Activated naive CD8-positive, alpha-beta T cell treated with anti-CD3 and anti-CD28 coated beads for 36 hours (primary cell): Measurements from ENCODE around the gene UCK2. TPM values are rescaled to one million over a fixed set of nuclear protein-coding genes. Genes with fewer than 3 reads are reported as not detected.
"Not testable (repeated sequence)": the region's sequence is repeated elsewhere in the genome, so short reads cannot be mapped to it uniquely, and the experiment has no call there.

Experiments used
- DNase-seq: peaks from one replicate; pipeline ENCODE4 v3.0.0; 2021
- H3K27ac Mint-ChIP-seq: one replicate; pipeline ENCODE4 v1.8.0; 2022; ENCODE audit warnings: mild to moderate bottlenecking, moderate library complexity, mixed read lengths
- H3K27me3 Mint-ChIP-seq: one replicate; pipeline ENCODE4 v1.8.0; 2022; ENCODE audit warnings: mild to moderate bottlenecking, mixed read lengths
- H3K36me3 Mint-ChIP-seq: one replicate; pipeline ENCODE4 v1.8.0; 2021; ENCODE audit warnings: mild to moderate bottlenecking, mixed read lengths
- H3K4me1 Mint-ChIP-seq: one replicate; pipeline ENCODE4 v1.8.0; 2021; ENCODE audit warnings: mixed read lengths
- H3K4me3 Mint-ChIP-seq: one replicate; pipeline ENCODE4 v1.8.0; 2022; ENCODE audit warnings: mild to moderate bottlenecking, moderate library complexity, mixed read lengths
- H3K9me3 Mint-ChIP-seq: one replicate; pipeline ENCODE4 v1.8.0; 2022; ENCODE audit warnings: mixed read lengths
- total RNA-seq, 2 experiments: library from RNA; stranded (reverse); gene quantifications; one replicate each; pipeline ENCODE4 v1.2.3, GENCODE V29; 2021

UCK2 gene
- total RNA-seq, result 10 to 100 TPM; 88.6 to 92.2 TPM

GRCh38 chr1:165827268-165828102 lies at the start of gene UCK2:
Gene UCK2, plus strand, starts transcription at chr1:165827614. Its CDS starts 220 bp downstream, at chr1:165827834.
- Mint-ChIP-seq H3K36me3 (peaks cover 29% of the 10 kb centered on the region), H3K4me3 (peak within 1 kb of the TSS; percentile 95)

GRCh38 chr1:165778197-165778596 lies 49.2 kb upstream of the UCK2 start:
- DNase-seq, H3K4me3 Mint-ChIP-seq, H3K27ac Mint-ChIP-seq, H3K9me3 Mint-ChIP-seq, H3K36me3 Mint-ChIP-seq, H3K27me3 Mint-ChIP-seq, H3K4me1 Mint-ChIP-seq: not testable (repeated sequence)

More at GRCh38 chr1:165827268-165828102, at the start of gene UCK2:
- Mint-ChIP-seq H3K27me3 (no peaks in the 10 kb centered on the region), H3K9me3 (peaks cover 1% of the 10 kb centered on the region), H3K27ac (peak within 1 kb of the TSS; percentile 95), H3K4me1 (peaks cover 16% of the 10 kb centered on the region)
- peak; percentile 86 for DNase-seq

- not testable (repeated sequence) for H3K36me3 Mint-ChIP-seq, DNase-seq, H3K9me3 Mint-ChIP-seq, H3K4me1 Mint-ChIP-seq, H3K4me3 Mint-ChIP-seq, H3K27me3 Mint-ChIP-seq, H3K27ac Mint-ChIP-seq
These were observed 43.9 kb upstream of the UCK2 start for GRCh38 chr1:165783519-165783918.

GRCh38 chr1:165787741-165788140 lies 39.7 kb upstream of the UCK2 start:
- no peak for DNase-seq
- Mint-ChIP-seq H3K27ac (no peak overlapping the region), H3K36me3 (peaks cover 5% of the 10 kb centered on the region), H3K4me1 (no peaks in the 10 kb centered on the region), H3K9me3 (peaks cover 3% of the 10 kb centered on the region), H3K27me3 (peaks cover 2% of the 10 kb centered on the region), H3K4me3 (no peak overlapping the region)

GRCh38 chr1:165793951-165794350 lies 33.5 kb upstream of the UCK2 start:
- DNase-seq, result no peak
- no peak overlapping the region for H3K27ac Mint-ChIP-seq
- no peak overlapping the region for H3K4me3 Mint-ChIP-seq
- no peaks in the 10 kb centered on the region for H3K9me3 Mint-ChIP-seq
- no peaks in the 10 kb centered on the region for H3K36me3 Mint-ChIP-seq
- no peaks in the 10 kb centered on the region for H3K4me1 Mint-ChIP-seq
- peaks cover 10% of the 10 kb centered on the region for H3K27me3 Mint-ChIP-seq

GRCh38 chr1:165795894-165796293 lies 31.5 kb upstream of the UCK2 start:
- H3K27ac Mint-ChIP-seq, result no peak overlapping the region

GRCh38 chr1:165799387-165799786 lies 28.0 kb upstream of the UCK2 start:
- no peaks in the 10 kb centered on the region for H3K4me1 Mint-ChIP-seq
- no peaks in the 10 kb centered on the region for H3K36me3 Mint-ChIP-seq
- DNase-seq, result no peak
- no peaks in the 10 kb centered on the region for H3K9me3 Mint-ChIP-seq
- H3K4me3 Mint-ChIP-seq, result no peak overlapping the region
- no peak overlapping the region for H3K27ac Mint-ChIP-seq
- H3K27me3 Mint-ChIP-seq, result peaks cover 12% of the 10 kb centered on the region

More at GRCh38 chr1:165795894-165796293, 31.5 kb upstream of the UCK2 start:
- Mint-ChIP-seq H3K4me3 (no peak overlapping the region), H3K36me3 (no peaks in the 10 kb centered on the region), H3K9me3 (no peaks in the 10 kb centered on the region), H3K27me3 (peaks cover 10% of the 10 kb centered on the region), H3K4me1 (no peaks in the 10 kb centered on the region)
- DNase-seq, result no peak

- DNase-seq, H3K9me3 Mint-ChIP-seq, H3K27ac Mint-ChIP-seq, H3K4me1 Mint-ChIP-seq, H3K36me3 Mint-ChIP-seq, H3K4me3 Mint-ChIP-seq, H3K27me3 Mint-ChIP-seq: not testable (repeated sequence)
These were observed 22.9 kb upstream of the UCK2 start for GRCh38 chr1:165804513-165804912.

- Mint-ChIP-seq H3K36me3 (no peaks in the 10 kb centered on the region), H3K27ac (no peak overlapping the region), H3K27me3 (peaks cover 3% of the 10 kb centered on the region), H3K4me3 (no peak overlapping the region), H3K4me1 (no peaks in the 10 kb centered on the region), H3K9me3 (no peaks in the 10 kb centered on the region)
- no peak for DNase-seq
These were observed 19.8 kb upstream of the UCK2 start for GRCh38 chr1:165807613-165808012.

- Mint-ChIP-seq H3K9me3 (no peaks in the 10 kb centered on the region), H3K36me3 (no peaks in the 10 kb centered on the region), H3K27ac (no peak overlapping the region), H3K4me3 (no peak overlapping the region), H3K4me1 (no peaks in the 10 kb centered on the region), H3K27me3 (peaks cover 3% of the 10 kb centered on the region)
- no peak for DNase-seq
These were observed 11.7 kb upstream of the UCK2 start for GRCh38 chr1:165815725-165816124.

- H3K27ac Mint-ChIP-seq, result no peak overlapping the region
- H3K9me3 Mint-ChIP-seq, result no peaks in the 10 kb centered on the region
- H3K27me3 Mint-ChIP-seq, result peaks cover 3% of the 10 kb centered on the region
- DNase-seq, result no peak
- H3K4me1 Mint-ChIP-seq, result no peaks in the 10 kb centered on the region
- H3K36me3 Mint-ChIP-seq, result no peaks in the 10 kb centered on the region
- H3K4me3 Mint-ChIP-seq, result no peak overlapping the region
These were observed 11.3 kb upstream of the UCK2 start for GRCh38 chr1:165816157-165816556.

- no peak for DNase-seq
- Mint-ChIP-seq H3K4me1 (no peaks in the 10 kb centered on the region), H3K36me3 (no peaks in the 10 kb centered on the region), H3K9me3 (no peaks in the 10 kb centered on the region), H3K4me3 (no peak overlapping the region), H3K27ac (no peak overlapping the region), H3K27me3 (no peaks in the 10 kb centered on the region)
These were observed 10.5 kb upstream of the UCK2 start for GRCh38 chr1:165816826-165817497.

- Mint-ChIP-seq H3K27me3 (no peaks in the 10 kb centered on the region), H3K4me1 (peaks cover 5% of the 10 kb centered on the region), H3K27ac (no peak overlapping the region), H3K9me3 (no peaks in the 10 kb centered on the region), H3K4me3 (no peak overlapping the region), H3K36me3 (no peaks in the 10 kb centered on the region)
- no peak for DNase-seq
These were observed 3.7 kb upstream of the UCK2 start for GRCh38 chr1:165823552-165824268.

- Mint-ChIP-seq H3K36me3 (peaks cover 4% of the 10 kb centered on the region), H3K9me3 (no peaks in the 10 kb centered on the region), H3K4me1 (peaks cover 6% of the 10 kb centered on the region), H3K4me3 (no peak overlapping the region), H3K27me3 (no peaks in the 10 kb centered on the region), H3K27ac (no peak overlapping the region)
- no peak for DNase-seq
These were observed 3.2 kb upstream of the UCK2 start for GRCh38 chr1:165824269-165824643.

- Mint-ChIP-seq H3K27ac (peak overlapping the region; percentile 39), H3K27me3 (no peaks in the 10 kb centered on the region), H3K4me3 (peak overlapping the region; percentile 79), H3K4me1 (peaks cover 14% of the 10 kb centered on the region), H3K9me3 (peaks cover 1% of the 10 kb centered on the region), H3K36me3 (peaks cover 24% of the 10 kb centered on the region)
- no peak for DNase-seq
These were observed 698 bp upstream of the UCK2 start for GRCh38 chr1:165826565-165827267.
